ENCODE measurements around the gene DNAJC4.

GRCh38 chr11:64224891-64225607, 5.3 kb upstream of the DNAJC4 start:
- TF ChIP-seq POLR2A (IDR thresholded peaks at IDR 0.05; ENCODE audit: low read length) (no peak), GATA1 (IDR thresholded peaks at IDR 0.05; ENCODE audit: low read depth, low read length) (no peak)
